HG02973 (cell line): ENCODE data around the gene WFDC10B.
"Not testable (repeated sequence)": the region's sequence is repeated elsewhere in the genome, so short reads cannot be mapped to it uniquely, and the experiment has no call there.

Source experiments
- ATAC-seq: cut with Tn5 transposase; IDR thresholded peaks from one replicate; pipeline ENCODE4 v1.9.1; 2021; ENCODE audit warnings: moderate library complexity; ENCODE audit not compliant: unreplicated experiment

Gene WFDC10B

GRCh38 chr20:45649312-45649863 lies 55.4 kb downstream of the WFDC10B start:
- ATAC-seq, result no peak

GRCh38 chr20:45647441-45648050 lies 57.3 kb downstream of the WFDC10B start:
- ATAC-seq, result no peak

GRCh38 chr20:45646875-45647274 lies 57.9 kb downstream of the WFDC10B start:
- no peak for ATAC-seq

- not testable (repeated sequence) for ATAC-seq
These were observed 59.0 kb downstream of the WFDC10B start for GRCh38 chr20:45645869-45646268.

GRCh38 chr20:45641076-45641475 lies 63.7 kb downstream of the WFDC10B start:
- ATAC-seq, result not testable (repeated sequence)

GRCh38 chr20:45639687-45640086 lies 65.1 kb downstream of the WFDC10B start:
- no peak for ATAC-seq

GRCh38 chr20:45636513-45636912 lies 68.3 kb downstream of the WFDC10B start:
- no peak for ATAC-seq
